CD4-positive, alpha-beta T cell (primary cell): ENCODE data around the gene SEC24D. TPM values are rescaled to one million over a fixed set of nuclear protein-coding genes. Genes with fewer than 3 reads are reported as not detected.

Experiments used
- ATAC-seq: fragments of 200-7000 bp; cut with Tn5 transposase; one replicate; pipeline ENCODE4 v1.10.0; 2022; ENCODE audit warnings: mild to moderate bottlenecking; ENCODE audit not compliant: poor library complexity
- CTCF ChIA-PET: fragments of 350-600 bp; sonication (Branson Sonifier 250); formaldehyde crosslinking; loops from one replicate; lab custom pipeline; 2021; ENCODE audit warnings: antibody characterized with exemption, inconsistent platforms; lab: Charles Lee
- POLR2A ChIA-PET: fragments of 350-600 bp; sonication (Branson Sonifier 250); formaldehyde crosslinking; loops from one replicate; lab custom pipeline; 2021; ENCODE audit warnings: antibody characterized with exemption, inconsistent platforms; lab: Charles Lee
- DNase-seq, 14 experiments: peaks; one replicate each; pipeline ENCODE4 v3.0.0-alpha.2; 2013 to 2020; ENCODE audit warnings: mixed read lengths in 2 of 14
- H3K27ac ChIP-seq, 2 donors: one replicate each; pipeline versions ENCODE4 v1.5.1 to v1.7.0; 2013; ENCODE audit warnings: low read length in 2 of 2, low read depth in 1 of 2, mild to moderate bottlenecking in 1 of 2
- H3K27me3 ChIP-seq, 2 experiments: 1 replicate in 1 of 2; 2 replicates in 1 of 2; pipeline versions ENCODE4 v1.6.1 to v1.7.0; 2013; ENCODE audit warnings: low read length in 2 of 2, control low read depth in 1 of 2, mild to moderate bottlenecking in 1 of 2, moderate library complexity in 1 of 2; ENCODE audit not compliant: insufficient read depth in 2 of 2, control insufficient read depth in 1 of 2
- H3K36me3 ChIP-seq: one replicate; pipeline ENCODE4 v1.6.1; 2013; ENCODE audit warnings: low read length, control low read depth; ENCODE audit not compliant: insufficient read depth
- H3K4me1 ChIP-seq: one replicate; pipeline ENCODE4 v1.6.1; 2013; ENCODE audit warnings: low read length, control low read depth; ENCODE audit not compliant: insufficient read depth
- H3K4me3 ChIP-seq: one replicate; pipeline ENCODE4 v1.5.1; 2013; ENCODE audit warnings: mild to moderate bottlenecking, low read length, moderate library complexity
- H3K9me3 ChIP-seq, 2 experiments: 1 replicate in 1 of 2; 2 replicates in 1 of 2; pipeline versions ENCODE4 v1.6.1 to v1.7.0; 2013; ENCODE audit warnings: low read length in 2 of 2, mild to moderate bottlenecking in 2 of 2, control low read depth in 1 of 2, moderate library complexity in 1 of 2; ENCODE audit not compliant: control insufficient read depth in 1 of 2, insufficient read depth in 1 of 2
- H3K27ac Mint-ChIP-seq: one replicate; pipeline ENCODE4 v1.8.0; 2020; ENCODE audit warnings: mixed read lengths
- H3K27me3 Mint-ChIP-seq: one replicate; pipeline ENCODE4 v1.8.0; 2021; ENCODE audit warnings: mixed read lengths
- H3K36me3 Mint-ChIP-seq: one replicate; pipeline ENCODE4 v1.8.0; 2021; ENCODE audit warnings: low read depth, mixed read lengths
- H3K4me1 Mint-ChIP-seq: one replicate; pipeline ENCODE4 v1.8.0; 2021; ENCODE audit warnings: low read depth, mixed read lengths
- H3K4me3 Mint-ChIP-seq: one replicate; pipeline ENCODE4 v1.8.0; 2020; ENCODE audit warnings: mild to moderate bottlenecking, mixed read lengths
- H3K9me3 Mint-ChIP-seq: one replicate; pipeline ENCODE4 v1.8.0; 2020; ENCODE audit warnings: mixed read lengths
- intact Hi-C, 2 experiments: fragments of 100-400 bp; cut with DNase I in 1 of 2; cut with micrococcal nuclease in 1 of 2; formaldehyde crosslinking; loops; one replicate each; pipeline versions ENCODE4 v1.15.1 to v1.9.0; 2023 to 2025; cut with DNase I, micrococcal nuclease
- total RNA-seq, 174 experiments: library from RNA in 2 of 174; stranded (reverse) in 2 of 174; gene quantifications; one replicate each; pipeline ENCODE4 v1.2.3 and lab custom pipeline; 2021 to 2026
- TF ChIP-seq, protein P1 (sequence below): fragments of 200-600 bp; IDR thresholded peaks from one replicate; pipeline ENCODE4 v1.8.0; 2022; ENCODE audit warnings: antibody characterized with exemption, mild to moderate bottlenecking

The SEC24D gene
- total RNA-seq, 2 experiments from 2014 or later = 13.9 to 14.8 TPM

DNA sequence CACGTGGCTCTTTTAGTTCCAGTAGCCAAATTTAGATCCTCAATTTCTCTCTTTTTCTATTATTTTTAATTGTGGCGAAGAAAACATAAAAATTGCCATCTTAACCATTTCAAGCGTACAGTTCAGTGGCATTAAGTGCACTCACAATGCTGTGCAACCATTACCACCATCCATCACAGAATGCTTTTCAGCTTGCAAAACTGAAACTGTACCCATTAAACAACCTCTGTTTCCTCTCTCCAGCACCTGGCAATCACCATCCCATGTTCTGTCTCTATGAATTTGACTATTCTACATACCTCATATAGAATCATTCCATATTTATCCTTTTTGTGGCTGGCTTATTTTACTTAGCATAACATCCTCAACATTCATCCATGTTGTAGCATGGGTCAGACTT, 75.8 kb downstream of the SEC24D start:
- Histone ChIP-seq H3K27me3 (no peaks in the 10 kb centered on the region), H3K4me1 (no peaks in the 10 kb centered on the region), H3K27ac (no peak overlapping the region), H3K9me3 (no peaks in the 10 kb centered on the region), H3K36me3 (peaks cover 26% of the 10 kb centered on the region), H3K4me3 (no peak overlapping the region)
- Mint-ChIP-seq H3K27ac (no peak overlapping the region), H3K27me3 (no peaks in the 10 kb centered on the region), H3K4me3 (no peak overlapping the region), H3K36me3 (peaks cover 68% of the 10 kb centered on the region), H3K4me1 (no peaks in the 10 kb centered on the region), H3K9me3 (no peaks in the 10 kb centered on the region)
- CTCF ChIA-PET = interaction anchor here (1.1 kb wide), 1 partner anchor 12 kb away, joined by 6 read pairs; no protein-coding TSS in a partner anchor
- no peak for DNase-seq
- intact Hi-C loops = no loop called here
- TF ChIP-seq, protein P1, sequence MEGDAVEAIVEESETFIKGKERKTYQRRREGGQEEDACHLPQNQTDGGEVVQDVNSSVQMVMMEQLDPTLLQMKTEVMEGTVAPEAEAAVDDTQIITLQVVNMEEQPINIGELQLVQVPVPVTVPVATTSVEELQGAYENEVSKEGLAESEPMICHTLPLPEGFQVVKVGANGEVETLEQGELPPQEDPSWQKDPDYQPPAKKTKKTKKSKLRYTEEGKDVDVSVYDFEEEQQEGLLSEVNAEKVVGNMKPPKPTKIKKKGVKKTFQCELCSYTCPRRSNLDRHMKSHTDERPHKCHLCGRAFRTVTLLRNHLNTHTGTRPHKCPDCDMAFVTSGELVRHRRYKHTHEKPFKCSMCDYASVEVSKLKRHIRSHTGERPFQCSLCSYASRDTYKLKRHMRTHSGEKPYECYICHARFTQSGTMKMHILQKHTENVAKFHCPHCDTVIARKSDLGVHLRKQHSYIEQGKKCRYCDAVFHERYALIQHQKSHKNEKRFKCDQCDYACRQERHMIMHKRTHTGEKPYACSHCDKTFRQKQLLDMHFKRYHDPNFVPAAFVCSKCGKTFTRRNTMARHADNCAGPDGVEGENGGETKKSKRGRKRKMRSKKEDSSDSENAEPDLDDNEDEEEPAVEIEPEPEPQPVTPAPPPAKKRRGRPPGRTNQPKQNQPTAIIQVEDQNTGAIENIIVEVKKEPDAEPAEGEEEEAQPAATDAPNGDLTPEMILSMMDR = no peak
- POLR2A ChIA-PET = no interaction called here
- no peak for ATAC-seq

DNA sequence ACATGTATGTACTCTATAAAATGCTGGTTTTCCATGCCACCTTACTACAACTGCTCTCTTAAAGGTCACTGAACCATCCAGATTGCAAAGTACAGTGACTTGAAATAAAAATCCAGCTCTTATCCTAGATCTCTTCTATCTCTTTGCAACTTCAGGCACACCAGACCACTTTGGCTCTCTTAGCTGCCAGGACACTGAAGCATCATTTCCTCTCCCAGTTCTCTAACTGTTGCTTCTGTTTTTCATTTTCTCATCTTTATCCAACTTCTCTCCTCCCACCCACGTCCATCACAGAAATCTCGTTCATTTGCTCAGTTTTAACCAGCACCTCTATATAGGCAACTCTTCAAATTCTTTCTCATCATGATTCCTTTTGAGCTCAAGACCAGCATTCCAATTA, 76.4 kb downstream of the SEC24D start:
- H3K4me1 Mint-ChIP-seq = no peaks in the 10 kb centered on the region
- CTCF ChIA-PET = interaction anchor here (1.1 kb wide), 1 partner anchor 12 kb away, joined by 6 read pairs; no protein-coding TSS in a partner anchor
- DNase-seq = no peak
- H3K27me3 Mint-ChIP-seq = no peaks in the 10 kb centered on the region
- H3K27ac Mint-ChIP-seq = no peak overlapping the region
- POLR2A ChIA-PET = no interaction called here
- no peak for ATAC-seq
- Histone ChIP-seq H3K4me3 (no peak overlapping the region), H3K4me1 (no peaks in the 10 kb centered on the region), H3K27me3 (no peaks in the 10 kb centered on the region), H3K9me3 (no peaks in the 10 kb centered on the region), H3K27ac (no peak overlapping the region), H3K36me3 (peaks cover 24% of the 10 kb centered on the region)
- peaks cover 65% of the 10 kb centered on the region for H3K36me3 Mint-ChIP-seq
- TF ChIP-seq, protein P1 = no peak
- H3K9me3 Mint-ChIP-seq = no peaks in the 10 kb centered on the region
- no peak overlapping the region for H3K4me3 Mint-ChIP-seq
- intact Hi-C loops = no loop called here

DNA sequence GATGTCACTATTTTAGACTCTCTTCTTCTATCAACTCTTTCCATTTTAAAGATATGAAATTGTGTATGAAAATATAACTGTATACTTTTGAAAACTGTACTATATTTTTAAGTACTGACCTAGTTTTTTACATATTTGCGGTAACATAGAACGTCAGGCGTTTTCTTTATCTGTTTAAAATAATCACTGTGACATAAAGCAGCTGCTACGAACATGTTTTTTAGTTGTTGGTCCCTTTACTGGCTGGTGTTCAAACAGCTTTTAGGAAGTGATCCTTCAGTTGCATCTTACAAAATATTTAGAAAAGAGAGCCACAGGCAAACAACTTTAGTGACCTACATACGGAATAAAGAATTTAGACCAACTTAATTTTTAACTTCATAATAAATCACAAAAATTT, 77.6 kb downstream of the SEC24D start:
- no peak overlapping the region for H3K27ac ChIP-seq
- DNase-seq (no peak), ATAC-seq (no peak)
- H3K4me1 Mint-ChIP-seq = no peaks in the 10 kb centered on the region
- no peaks in the 10 kb centered on the region for H3K9me3 Mint-ChIP-seq
- POLR2A ChIA-PET = no interaction called here
- H3K27me3 ChIP-seq = no peaks in the 10 kb centered on the region
- no peaks in the 10 kb centered on the region for H3K27me3 Mint-ChIP-seq
- CTCF ChIA-PET = no interaction called here
- H3K4me3 Mint-ChIP-seq = no peak overlapping the region
- intact Hi-C loops = no loop called here
- no peak overlapping the region for H3K4me3 ChIP-seq
- no peak overlapping the region for H3K27ac Mint-ChIP-seq
- TF ChIP-seq, protein P1 = no peak
- no peaks in the 10 kb centered on the region for H3K9me3 ChIP-seq
- peaks cover 63% of the 10 kb centered on the region for H3K36me3 Mint-ChIP-seq
- H3K36me3 ChIP-seq = peaks cover 23% of the 10 kb centered on the region
- no peaks in the 10 kb centered on the region for H3K4me1 ChIP-seq
